GM12878 (cell line): ENCODE measurements around the gene KLK5. TPM values are rescaled to one million over a fixed set of nuclear protein-coding genes. Genes with fewer than 3 reads are reported as not detected.

Experiments used
- ATAC-seq: fragments of 200-7000 bp; cut with Tn5 transposase; 3 replicates; pipeline ENCODE4 v1.9.1; 2020; ENCODE audit warnings: mild to moderate bottlenecking, moderate library complexity
- BruUV-seq: library from RNA; stranded (reverse); fragments of 400-500 nt; replicated peaks from 2 replicates; lab custom pipeline; 2021; lab: Mats Ljungman, UMichigan
- CTCF ChIA-PET: fragments of 300-600 bp; sonication (Branson Sonifier 250); formaldehyde crosslinking; extraction: SDS; loops from one replicate; lab custom pipeline; 2021; ENCODE audit warnings: inconsistent platforms; lab: Yijun Ruan, JAX
- POLR2A ChIA-PET: fragments of 350-600 bp; formaldehyde crosslinking; extraction: SDS; loops from one replicate; lab custom pipeline; 2021; ENCODE audit warnings: inconsistent platforms; lab: Charles Lee
- RAD21 ChIA-PET: fragments of 300-600 bp; sonication (Branson Sonifier 250); formaldehyde crosslinking; loops from one replicate; lab custom pipeline; 2023; ENCODE audit warnings: antibody characterized with exemption; ENCODE audit not compliant: unreplicated experiment; lab: Charles Lee
- SMC1A ChIA-PET: fragments of 300-600 bp; sonication (Branson Sonifier 250); formaldehyde crosslinking; loops from one replicate; lab custom pipeline; 2023; ENCODE audit not compliant: unreplicated experiment, uncharacterized antibody; lab: Charles Lee
- DNase-seq: peaks from one replicate; pipeline ENCODE4 v3.0.0-alpha.2; 2011; ENCODE audit warnings: low read depth, low spot score
- FAIRE-seq: peaks from 3 replicates; lab custom pipeline; 2011; peaks lifted over from hg19 to GRCh38; lab: Jason Lieb, UNC
- H2AFZ ChIP-seq: 2 replicates; pipeline ENCODE4 v1.6.0; 2011; ENCODE audit warnings: low read depth, low read length, control low read depth; ENCODE audit not compliant: control insufficient read depth
- H3K27ac ChIP-seq: 2 replicates; pipeline ENCODE4 v1.5.1; 2011; ENCODE audit warnings: control low read depth; ENCODE audit not compliant: control insufficient read depth, insufficient read depth
- H3K27me3 ChIP-seq, 2 experiments: replicated peaks in 1 of 2; 2 replicates each; pipeline versions ENCODE4 v1.6.0 to v1.6.1; 2011; ENCODE audit warnings: low read length in 1 of 2; ENCODE audit not compliant: control insufficient read depth in 2 of 2, insufficient read depth in 2 of 2
- H3K36me3 ChIP-seq, 2 experiments: 2 replicates each; pipeline ENCODE4 v1.5.1; 2011; ENCODE audit warnings: low read length in 1 of 2; ENCODE audit not compliant: control insufficient read depth in 2 of 2, insufficient read depth in 2 of 2
- H3K4me1 ChIP-seq: 2 replicates; pipeline ENCODE4 v1.6.1; 2011; ENCODE audit warnings: mild to moderate bottlenecking, low read length, moderate library complexity, mixed read lengths; ENCODE audit not compliant: control insufficient read depth, insufficient read depth
- H3K4me2 ChIP-seq: 2 replicates; pipeline ENCODE4 v1.6.0; 2011; ENCODE audit warnings: control low read depth; ENCODE audit not compliant: control insufficient read depth, insufficient read depth
- H3K4me3 ChIP-seq: fragments of 200-600 bp; sonication (generic); 2 replicates; pipeline ENCODE4 v1.5.1; 2016
- H3K79me2 ChIP-seq: 2 replicates; pipeline ENCODE4 v1.6.0; 2011; ENCODE audit warnings: low read length; ENCODE audit not compliant: control insufficient read depth, insufficient read depth
- H3K9ac ChIP-seq: 2 replicates; pipeline ENCODE4 v1.8.0; 2011; ENCODE audit warnings: low read length, control low read depth, mixed read lengths; ENCODE audit not compliant: control insufficient read depth, insufficient read depth
- H3K9me3 ChIP-seq: replicated peaks from 3 replicates; pipeline ENCODE4 v1.5.1; 2011; ENCODE audit warnings: mild to moderate bottlenecking, low read length; ENCODE audit not compliant: control insufficient read depth, insufficient read depth
- H4K20me1 ChIP-seq: 2 replicates; pipeline ENCODE4 v1.6.0; 2011; ENCODE audit not compliant: control insufficient read depth, insufficient read depth
- FOXK2 ChIP-seq: fragments of 450-650 bp; IDR thresholded peaks from 2 replicates; pipeline ENCODE4 v1.6.1; 2017; ENCODE audit warnings: mild to moderate bottlenecking, moderate library complexity
- HCFC1 ChIP-seq: fragments of 150-350 bp; IDR thresholded peaks from 2 replicates; pipeline ENCODE4 v1.6.1; 2014; ENCODE audit warnings: low read length
- NBN ChIP-seq: fragments of 450-650 bp; IDR thresholded peaks from 2 replicates; pipeline ENCODE4 v1.6.1; 2016
- WRNIP1 ChIP-seq: IDR thresholded peaks from 2 replicates; pipeline ENCODE4 v1.6.1; 2011; ENCODE audit warnings: low read depth, low read length, improper control_type of control experiment, borderline replicate concordance
- ZNF384 ChIP-seq: IDR thresholded peaks from 2 replicates; pipeline ENCODE4 v1.6.1; 2012; ENCODE audit warnings: low read depth, mild to moderate bottlenecking, low read length, improper control_type of control experiment, borderline replicate concordance
- WGBS: methylation state at CpG from one replicate; pipeline ENCODE4 v1.1.6; 2016; ENCODE audit warnings: low lambda C conversion rate; ENCODE audit not compliant: insufficient replicate concordance, insufficient coverage; ENCODE audit errors: missing lambda C conversion rate; 5-methylcytosine and 5-hydroxymethylcytosine counted together
- in situ Hi-C: fragments of 300-500 bp; cut with MboI; formaldehyde crosslinking; loops from 9 replicates; pipeline ENCODE4 v1.14.3; 2018; ENCODE audit warnings: mixed read lengths
- intact Hi-C: fragments of 100-400 bp; cut with micrococcal nuclease; formaldehyde crosslinking; loops from one replicate; pipeline ENCODE4 v1.14.2; 2022; ENCODE audit not compliant: unreplicated experiment
- polyA plus RNA-seq, 11 experiments: library from polyadenylated mRNA; depleted of rRNA in 4 of 11; unstranded in 6 of 11; stranded (reverse) in 5 of 11; fragments of >200 nt; fragmentation: Nextera tagmentation in 4 of 11; fragmentation: Illumina TruSeq in 1 of 11; extraction: Ambion mirVana in 4 of 11; extraction: Trizol in 1 of 11; gene quantifications; 1 replicate in 1 of 11; 2 replicates in 10 of 11; pipeline versions ENCODE4 v1.2.1 to v1.2.3, GENCODE V29; 2011 to 2016; ENCODE audit warnings: inconsistent platforms in 2 of 11, missing spikeins in 2 of 11, low read depth in 1 of 11
- total RNA-seq, 4 experiments: library from RNA; depleted of rRNA in 3 of 4; stranded (reverse); fragments of >200 nt in 3 of 4; fragmentation: Illumina TruSeq in 1 of 4; extraction: Trizol in 1 of 4; gene quantifications; 2 replicates each; pipeline versions ENCODE4 v1.2.1 to v1.2.3, GENCODE V29; 2013 to 2021
- TF ChIP-seq, protein P1 (sequence below): fragments of 450-650 bp; IDR thresholded peaks from 2 replicates; pipeline ENCODE4 v1.6.1; 2016; ENCODE audit warnings: mild to moderate bottlenecking
- TF ChIP-seq, protein P2 (sequence below): fragments of 450-650 bp; IDR thresholded peaks from 2 replicates; pipeline ENCODE4 v1.6.1; 2018; ENCODE audit warnings: mild to moderate bottlenecking, low read depth, moderate library complexity; ENCODE audit not compliant: partially characterized antibody
- TF ChIP-seq, protein P3 (sequence below): IDR thresholded peaks from 2 replicates; pipeline ENCODE4 v1.6.1; 2012; ENCODE audit warnings: low read depth, low read length, improper control_type of control experiment
- TF ChIP-seq, protein P4 (sequence below): IDR thresholded peaks from 2 replicates; pipeline ENCODE4 v1.6.1; 2011; ENCODE audit warnings: low read depth, mild to moderate bottlenecking, low read length, moderate library complexity, borderline replicate concordance; ENCODE audit errors: extremely low read depth
- TF ChIP-seq, protein P5 (sequence below): fragments of 450-650 bp; IDR thresholded peaks from 2 replicates; pipeline ENCODE4 v1.6.1; 2017; ENCODE audit warnings: mild to moderate bottlenecking

Gene KLK5
- total and polyA plus RNA-seq, 10 of the 15 experiments (the other 5 are each of a cell fraction or from before 2014, with no cell fraction given): 0.16 TPM; not detected in 9

DNA sequence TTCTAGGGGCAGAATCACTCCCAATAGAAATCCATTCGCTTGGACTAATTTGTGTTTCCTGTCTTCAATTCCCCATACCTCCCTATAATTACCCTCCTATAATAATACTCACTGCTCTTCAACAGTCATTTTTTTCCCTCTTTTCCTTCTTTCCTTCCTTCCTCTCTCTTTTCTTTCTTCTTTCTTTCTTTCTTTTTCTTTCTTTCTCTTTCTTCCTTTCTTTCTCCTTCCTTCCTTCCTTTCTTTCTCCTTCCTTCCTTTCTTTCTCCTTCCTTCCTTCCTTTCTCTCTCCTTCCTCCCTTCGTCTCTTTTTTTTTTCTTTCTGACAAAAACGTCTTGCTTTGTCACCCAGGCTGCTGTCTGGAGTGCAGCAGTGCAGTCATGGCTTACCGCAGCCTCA is 8.0 kb downstream of the KLK5 start:
- TF ChIP-seq FOXK2: no peak
- Histone ChIP-seq H3K9ac (no peak overlapping the region), H3K27me3 (no peaks in the 10 kb centered on the region; a peak in 1 of 4 replicates), H3K4me2 (no peak overlapping the region), H3K4me3 (no peak overlapping the region), H3K27ac (no peak overlapping the region), H4K20me1 (no peaks in the 10 kb centered on the region), H3K4me1 (no peaks in the 10 kb centered on the region), H2AFZ (no peak overlapping the region), H3K36me3 (no peaks in the 10 kb centered on the region), H3K9me3 (no peaks in the 10 kb centered on the region), H3K79me2 (no peaks in the 10 kb centered on the region)
- ChIA-PET POLR2A (no interaction called here), CTCF (no interaction called here), RAD21 (no interaction called here), SMC1A (no interaction called here)
- no peak for FAIRE-seq
- in situ Hi-C loops: no loop called here
- DNase-seq: no peak
- no TSS peak for BruUV-seq
- WGBS: 40% methylated on average over 4 of the region's 4 CpGs
- intact Hi-C loops: no loop called here
- no peak for ATAC-seq

DNA sequence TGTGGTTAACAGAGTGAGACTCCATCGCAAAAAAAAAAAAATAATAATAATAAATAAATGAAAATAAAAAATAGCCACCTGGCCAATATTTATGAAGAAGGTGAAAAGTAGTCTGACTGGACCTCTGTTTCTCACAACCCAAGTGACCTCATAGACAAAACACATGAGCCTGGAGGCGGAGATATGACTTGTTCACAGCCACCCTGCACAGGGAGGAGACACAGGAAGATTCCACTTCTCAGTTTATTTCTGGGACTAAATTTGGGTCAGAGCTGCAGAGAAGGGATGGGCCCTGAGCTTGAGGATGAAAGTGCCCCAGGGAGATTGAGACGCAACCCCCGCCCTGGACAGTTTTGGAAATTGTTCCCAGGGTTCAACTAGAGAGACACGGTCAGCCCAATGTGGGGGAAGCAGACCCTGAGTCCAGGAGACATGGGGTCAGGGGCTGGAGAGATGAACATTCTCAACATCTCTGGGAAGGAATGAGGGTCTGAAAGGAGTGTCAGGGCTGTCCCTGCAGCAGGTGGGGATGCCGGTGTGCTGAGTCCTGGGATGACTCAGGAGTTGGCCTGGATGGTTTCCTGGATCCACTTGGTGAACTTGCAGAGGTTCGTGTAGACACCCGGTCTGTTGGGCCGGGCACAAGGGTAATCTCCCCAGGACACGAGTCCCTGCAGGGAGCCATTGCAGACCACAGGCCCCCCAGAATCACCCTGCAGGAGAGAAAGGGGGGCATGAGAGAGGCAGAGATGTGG is 9.6 kb downstream of the KLK5 start:
- ATAC-seq (no peak), DNase-seq (no peak), FAIRE-seq (no peak)
- CTCF ChIA-PET: no interaction called here
- no peak overlapping the region for H3K4me3 ChIP-seq
- no peaks in the 10 kb centered on the region for H3K79me2 ChIP-seq
- no peak overlapping the region for H3K4me2 ChIP-seq
- POLR2A ChIA-PET: no interaction called here
- RAD21 ChIA-PET: no interaction called here
- H3K27ac ChIP-seq: no peak overlapping the region
- no peak overlapping the region for H3K9ac ChIP-seq
- no peaks in the 10 kb centered on the region for H4K20me1 ChIP-seq
- no peak overlapping the region for H2AFZ ChIP-seq
- WGBS: 22% methylated on average over 10 of the region's 10 CpGs
- no TSS peak for BruUV-seq
- SMC1A ChIA-PET: no interaction called here
- H3K4me1 ChIP-seq: no peaks in the 10 kb centered on the region
- no peaks in the 10 kb centered on the region for H3K9me3 ChIP-seq
- no peaks in the 10 kb centered on the region; a peak in 1 of 4 replicates for H3K27me3 ChIP-seq
- no peaks in the 10 kb centered on the region for H3K36me3 ChIP-seq
- in situ Hi-C loops (no loop called here), intact Hi-C loops (no loop called here)
- TF ChIP-seq, protein P1, sequence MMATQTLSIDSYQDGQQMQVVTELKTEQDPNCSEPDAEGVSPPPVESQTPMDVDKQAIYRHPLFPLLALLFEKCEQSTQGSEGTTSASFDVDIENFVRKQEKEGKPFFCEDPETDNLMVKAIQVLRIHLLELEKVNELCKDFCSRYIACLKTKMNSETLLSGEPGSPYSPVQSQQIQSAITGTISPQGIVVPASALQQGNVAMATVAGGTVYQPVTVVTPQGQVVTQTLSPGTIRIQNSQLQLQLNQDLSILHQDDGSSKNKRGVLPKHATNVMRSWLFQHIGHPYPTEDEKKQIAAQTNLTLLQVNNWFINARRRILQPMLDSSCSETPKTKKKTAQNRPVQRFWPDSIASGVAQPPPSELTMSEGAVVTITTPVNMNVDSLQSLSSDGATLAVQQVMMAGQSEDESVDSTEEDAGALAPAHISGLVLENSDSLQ: no peak
- no peak for TF ChIP-seq ZNF384
- no peak for TF ChIP-seq NBN
- TF ChIP-seq HCFC1: no peak
- no peak for TF ChIP-seq WRNIP1
- TF ChIP-seq FOXK2: no peak
- TF ChIP-seq, protein P2, sequence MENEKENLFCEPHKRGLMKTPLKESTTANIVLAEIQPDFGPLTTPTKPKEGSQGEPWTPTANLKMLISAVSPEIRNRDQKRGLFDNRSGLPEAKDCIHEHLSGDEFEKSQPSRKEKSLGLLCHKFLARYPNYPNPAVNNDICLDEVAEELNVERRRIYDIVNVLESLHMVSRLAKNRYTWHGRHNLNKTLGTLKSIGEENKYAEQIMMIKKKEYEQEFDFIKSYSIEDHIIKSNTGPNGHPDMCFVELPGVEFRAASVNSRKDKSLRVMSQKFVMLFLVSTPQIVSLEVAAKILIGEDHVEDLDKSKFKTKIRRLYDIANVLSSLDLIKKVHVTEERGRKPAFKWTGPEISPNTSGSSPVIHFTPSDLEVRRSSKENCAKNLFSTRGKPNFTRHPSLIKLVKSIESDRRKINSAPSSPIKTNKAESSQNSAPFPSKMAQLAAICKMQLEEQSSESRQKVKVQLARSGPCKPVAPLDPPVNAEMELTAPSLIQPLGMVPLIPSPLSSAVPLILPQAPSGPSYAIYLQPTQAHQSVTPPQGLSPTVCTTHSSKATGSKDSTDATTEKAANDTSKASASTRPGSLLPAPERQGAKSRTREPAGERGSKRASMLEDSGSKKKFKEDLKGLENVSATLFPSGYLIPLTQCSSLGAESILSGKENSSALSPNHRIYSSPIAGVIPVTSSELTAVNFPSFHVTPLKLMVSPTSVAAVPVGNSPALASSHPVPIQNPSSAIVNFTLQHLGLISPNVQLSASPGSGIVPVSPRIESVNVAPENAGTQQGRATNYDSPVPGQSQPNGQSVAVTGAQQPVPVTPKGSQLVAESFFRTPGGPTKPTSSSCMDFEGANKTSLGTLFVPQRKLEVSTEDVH: no peak
- TF ChIP-seq, protein P3, sequence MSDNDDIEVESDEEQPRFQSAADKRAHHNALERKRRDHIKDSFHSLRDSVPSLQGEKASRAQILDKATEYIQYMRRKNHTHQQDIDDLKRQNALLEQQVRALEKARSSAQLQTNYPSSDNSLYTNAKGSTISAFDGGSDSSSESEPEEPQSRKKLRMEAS: no peak
- TF ChIP-seq, protein P4, sequence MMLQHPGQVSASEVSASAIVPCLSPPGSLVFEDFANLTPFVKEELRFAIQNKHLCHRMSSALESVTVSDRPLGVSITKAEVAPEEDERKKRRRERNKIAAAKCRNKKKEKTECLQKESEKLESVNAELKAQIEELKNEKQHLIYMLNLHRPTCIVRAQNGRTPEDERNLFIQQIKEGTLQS: no peak
- TF ChIP-seq, protein P5, sequence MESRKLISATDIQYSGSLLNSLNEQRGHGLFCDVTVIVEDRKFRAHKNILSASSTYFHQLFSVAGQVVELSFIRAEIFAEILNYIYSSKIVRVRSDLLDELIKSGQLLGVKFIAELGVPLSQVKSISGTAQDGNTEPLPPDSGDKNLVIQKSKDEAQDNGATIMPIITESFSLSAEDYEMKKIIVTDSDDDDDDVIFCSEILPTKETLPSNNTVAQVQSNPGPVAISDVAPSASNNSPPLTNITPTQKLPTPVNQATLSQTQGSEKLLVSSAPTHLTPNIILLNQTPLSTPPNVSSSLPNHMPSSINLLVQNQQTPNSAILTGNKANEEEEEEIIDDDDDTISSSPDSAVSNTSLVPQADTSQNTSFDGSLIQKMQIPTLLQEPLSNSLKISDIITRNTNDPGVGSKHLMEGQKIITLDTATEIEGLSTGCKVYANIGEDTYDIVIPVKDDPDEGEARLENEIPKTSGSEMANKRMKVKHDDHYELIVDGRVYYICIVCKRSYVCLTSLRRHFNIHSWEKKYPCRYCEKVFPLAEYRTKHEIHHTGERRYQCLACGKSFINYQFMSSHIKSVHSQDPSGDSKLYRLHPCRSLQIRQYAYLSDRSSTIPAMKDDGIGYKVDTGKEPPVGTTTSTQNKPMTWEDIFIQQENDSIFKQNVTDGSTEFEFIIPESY: no peak
